Brain microvascular endothelial cell (primary cell): Measurements from ENCODE around the gene LMF2.

Source experiments
- DNase-seq: peaks from one replicate; pipeline ENCODE4 v3.0.0-alpha.2; 2020
- H3K27ac ChIP-seq: fragments of 250-450 bp; sonication (Bioruptor Pico); 2 replicates; pipeline ENCODE4 v1.5.1; 2020; ENCODE audit warnings: mild to moderate bottlenecking, moderate library complexity
- H3K27me3 ChIP-seq: fragments of 250-450 bp; sonication (Bioruptor Pico); replicated peaks from 2 replicates; pipeline ENCODE4 v1.5.1; 2020; ENCODE audit warnings: mild to moderate bottlenecking
- H3K36me3 ChIP-seq: fragments of 250-450 bp; sonication (Bioruptor Pico); replicated peaks from 2 replicates; pipeline ENCODE4 v1.5.1; 2020; ENCODE audit warnings: mild to moderate bottlenecking
- H3K4me3 ChIP-seq: 2 replicates; pipeline ENCODE4 v1.5.1; 2011; ENCODE audit warnings: low read depth, mild to moderate bottlenecking, control low read depth, low read length, moderate library complexity
- CTCF ChIP-seq: IDR thresholded peaks from 2 replicates; pipeline ENCODE4 v1.5.1; 2011; ENCODE audit warnings: low read depth, mild to moderate bottlenecking, moderate library complexity, low read length, control low read depth, inconsistent platforms; ENCODE audit errors: missing control alignments
- in situ Hi-C: cut with HindIII; loops from 2 replicates; pipeline ENCODE4 v1.10.0; 2017; ENCODE audit warnings: low sequenced_read_pairs, low pct_ligation_motif_present

Gene LMF2

GRCh38 chr22:50518606-50519005, 11.1 kb upstream of the LMF2 start:
- in situ Hi-C loops: no loop called here
- H3K27ac ChIP-seq: no peak overlapping the region
- TF ChIP-seq CTCF: no peak
- H3K4me3 ChIP-seq: no peak overlapping the region
- H3K27me3 ChIP-seq: no peaks in the 10 kb centered on the region
- DNase-seq: no peak
- peaks cover 18% of the 10 kb centered on the region for H3K36me3 ChIP-seq

GRCh38 chr22:50517495-50518260, 10.2 kb upstream of the LMF2 start:
- TF ChIP-seq CTCF: no peak
- in situ Hi-C loops: no loop called here
- Histone ChIP-seq H3K4me3 (no peak overlapping the region), H3K27me3 (no peaks in the 10 kb centered on the region), H3K36me3 (peaks cover 9% of the 10 kb centered on the region), H3K27ac (no peak overlapping the region)
- DNase-seq: no peak

- Histone ChIP-seq H3K4me3 (no peak overlapping the region), H3K27me3 (no peaks in the 10 kb centered on the region), H3K27ac (no peak overlapping the region), H3K36me3 (peaks cover 6% of the 10 kb centered on the region)
- no peak for DNase-seq
- in situ Hi-C loops: no loop called here
- TF ChIP-seq CTCF: no peak
Observed at GRCh38 chr22:50516891-50517290, 9.4 kb upstream of the LMF2 start.

GRCh38 chr22:50516068-50516467, 8.6 kb upstream of the LMF2 start:
- Histone ChIP-seq H3K27ac (no peak overlapping the region), H3K4me3 (no peak overlapping the region), H3K27me3 (no peaks in the 10 kb centered on the region), H3K36me3 (peaks cover 6% of the 10 kb centered on the region)
- DNase-seq: no peak
- no peak for TF ChIP-seq CTCF
- in situ Hi-C loops: no loop called here

GRCh38 chr22:50513175-50513574, 5.7 kb upstream of the LMF2 start:
- no peak overlapping the region for H3K27ac ChIP-seq
- in situ Hi-C loops: no loop called here

More at GRCh38 chr22:50513175-50513574, 5.7 kb upstream of the LMF2 start:
- Histone ChIP-seq H3K4me3 (no peak overlapping the region), H3K27me3 (no peaks in the 10 kb centered on the region), H3K36me3 (no peaks in the 10 kb centered on the region)
- TF ChIP-seq CTCF: no peak
- DNase-seq: no peak
